ENCODE measurements around the gene CRNKL1.

Gene CRNKL1

GRCh38 chr20:20052074-20052970, at the start of gene CRNKL1, which contains the start of gene CFAP61:
Gene CRNKL1, minus strand, starts transcription at chr20:20052466. Its CDS starts 124 bp downstream, at chr20:20052342.
Gene CFAP61, plus strand, starts transcription at chr20:20052532. Its CDS starts 4,122 bp downstream, at chr20:20056654.
- peak; percentile 97 for DNase-seq

- DNase-seq = no peak
Measured at GRCh38 chr20:20100881-20101280, 48.6 kb upstream of the CRNKL1 start.

- DNase-seq = no peak
Measured at GRCh38 chr20:20096421-20096820, 44.2 kb upstream of the CRNKL1 start.

- DNase-seq = no peak
Measured at GRCh38 chr20:20095114-20095872, 43.0 kb upstream of the CRNKL1 start.

- DNase-seq = no peak
Measured at GRCh38 chr20:20094410-20094809, 42.1 kb upstream of the CRNKL1 start.

GRCh38 chr20:20092827-20093226, 40.6 kb upstream of the CRNKL1 start:
- DNase-seq = no peak

- no peak for DNase-seq
Measured at GRCh38 chr20:20089939-20090338, 37.7 kb upstream of the CRNKL1 start.

GRCh38 chr20:20089018-20089417, 36.8 kb upstream of the CRNKL1 start:
- DNase-seq = no peak

GRCh38 chr20:20085812-20086211, 33.5 kb upstream of the CRNKL1 start:
- no peak for DNase-seq

GRCh38 chr20:20085071-20085470, 32.8 kb upstream of the CRNKL1 start:
- DNase-seq = no peak

GRCh38 chr20:20084296-20084752, 32.1 kb upstream of the CRNKL1 start:
- DNase-seq = no peak

- no peak for DNase-seq
Measured at GRCh38 chr20:20083807-20084206, 31.5 kb upstream of the CRNKL1 start.

GRCh38 chr20:20079102-20079784, 27.0 kb upstream of the CRNKL1 start:
- no peak for DNase-seq

GRCh38 chr20:20078041-20078440, 25.8 kb upstream of the CRNKL1 start:
- DNase-seq = no peak

- no peak for DNase-seq
Measured at GRCh38 chr20:20076297-20077065, 24.2 kb upstream of the CRNKL1 start.

GRCh38 chr20:20075032-20075431, 22.8 kb upstream of the CRNKL1 start:
- no peak for DNase-seq

- DNase-seq = no peak
Measured at GRCh38 chr20:20073801-20074371, 21.6 kb upstream of the CRNKL1 start.

- no peak for DNase-seq
Measured at GRCh38 chr20:20070871-20071726, 18.8 kb upstream of the CRNKL1 start.

- DNase-seq = no peak
Measured at GRCh38 chr20:20065361-20065760, 13.1 kb upstream of the CRNKL1 start.

GRCh38 chr20:20063941-20064702, 11.9 kb upstream of the CRNKL1 start:
- no peak for DNase-seq

Measured in activated T-cell treated with anti-CD3 and anti-CD28 coated beads, Interleukin-2, amount 50 U/mL, for 1 hour (primary cell).